ENCODE measurements around the gene FKBP5.

DNA sequence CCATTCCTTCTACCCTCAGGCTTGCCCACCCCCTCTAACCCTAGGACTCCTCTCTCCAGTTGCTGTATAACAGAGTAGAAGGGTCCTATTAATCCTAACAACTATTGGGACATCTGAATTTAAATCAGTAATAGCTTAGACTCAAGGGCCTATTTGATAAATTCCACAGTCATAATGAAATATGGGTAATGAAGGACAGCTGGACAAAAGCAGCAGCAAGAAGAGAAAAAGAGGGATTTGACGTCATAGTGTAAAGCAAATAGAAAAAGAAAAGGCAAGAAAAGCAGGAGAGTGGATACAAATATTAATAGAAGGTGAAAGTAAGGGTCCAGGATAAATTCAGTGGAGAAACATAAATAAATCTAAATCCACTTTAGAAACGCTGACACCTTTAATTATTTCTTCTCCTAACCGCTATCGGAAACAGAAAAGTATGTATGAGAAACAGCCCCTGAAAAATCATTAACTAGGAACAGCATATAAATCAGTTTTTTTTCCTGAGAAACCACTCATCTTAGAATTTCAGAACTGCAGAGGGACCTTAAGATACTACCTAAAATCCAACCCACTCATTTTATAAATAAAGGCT lies 12.8 kb downstream of the FKBP5 start:
- TF ChIP-seq POLR2AphosphoS5 (IDR thresholded peaks at IDR 0.05; ENCODE audit: low read depth, low read length) (no peak), POLR2A (IDR thresholded peaks at IDR 0.05; ENCODE audit: low read depth, low read length) (no peak), TAF1 (IDR thresholded peaks at IDR 0.05; ENCODE audit: borderline replicate concordance, low read depth, low read length) (no peak)

All from GM12892 (cell line).